HG03460 (cell line): ENCODE measurements around the gene STXBP2.

Experiments
- ATAC-seq: cut with Tn5 transposase; IDR thresholded peaks from one replicate; pipeline ENCODE4 v1.9.1; 2021; ENCODE audit not compliant: unreplicated experiment

The STXBP2 gene

GRCh38 chr19:7636691-7637373 lies at the start of gene STXBP2:
TSS of gene STXBP2 (plus strand) at chr19:7637110. CDS start at chr19:7637150, 40 bp downstream.
- ATAC-seq: peak; percentile 56

DNA sequence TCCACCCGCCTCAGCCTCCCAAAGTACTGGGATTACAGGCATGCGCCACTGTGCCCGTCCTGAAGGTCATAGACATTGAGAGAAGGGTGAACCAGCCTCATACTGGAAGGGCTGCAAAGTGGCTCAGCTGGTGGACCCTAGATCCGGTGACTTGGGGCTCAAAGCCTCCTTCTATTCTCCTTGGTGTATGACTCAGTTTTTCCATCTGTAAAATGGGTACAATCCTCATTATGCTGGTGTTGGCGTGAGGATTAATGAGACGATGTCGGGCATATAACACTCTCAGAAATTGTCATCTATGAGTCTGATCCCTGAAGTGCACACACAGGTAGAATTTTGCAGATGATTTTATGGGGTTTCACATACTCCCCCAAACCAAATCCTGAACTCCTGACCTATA lies 47.1 kb upstream of the STXBP2 start:
- ATAC-seq: no peak

GRCh38 chr19:7590256-7590655 lies 46.7 kb upstream of the STXBP2 start:
- ATAC-seq: no peak

DNA sequence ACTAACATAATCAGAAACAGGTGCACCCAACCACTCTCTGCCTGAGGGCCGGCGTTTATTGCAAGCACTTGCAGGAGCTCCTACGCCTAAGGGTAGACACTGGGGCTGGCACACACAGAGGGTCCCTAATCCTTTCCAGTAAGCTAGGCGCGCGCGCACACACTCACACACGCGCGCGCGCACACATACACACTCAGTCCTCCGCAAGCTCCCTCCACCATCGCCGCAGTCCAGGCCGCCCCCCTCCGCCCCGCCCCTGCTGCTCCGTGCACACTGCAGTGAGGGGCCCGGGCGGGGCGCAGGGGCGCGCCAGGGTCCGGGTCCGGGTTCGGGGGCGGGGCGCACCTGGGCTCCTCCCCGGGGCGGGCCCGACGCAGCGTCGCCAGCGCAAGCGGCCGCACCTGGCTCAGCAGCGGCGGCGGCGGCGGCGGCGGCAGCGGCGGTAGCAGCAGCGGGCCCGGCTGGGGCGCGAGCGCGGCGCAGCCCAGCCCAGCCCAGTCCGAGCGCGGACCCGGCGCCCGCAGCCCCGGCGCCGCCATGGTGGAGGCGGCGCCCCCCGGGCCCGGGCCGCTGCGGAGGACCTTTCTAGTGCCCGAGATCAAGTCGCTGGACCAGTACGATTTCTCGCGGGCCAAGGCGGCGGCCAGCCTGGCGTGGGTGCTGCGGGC lies 41.3 kb upstream of the STXBP2 start, which contains the start of gene CAMSAP3:
CAMSAP3 (plus strand) TSS at position 398 of the 668 bp plus-strand sequence; CDS start at position 538, 140 bp downstream.
- no peak for ATAC-seq

DNA sequence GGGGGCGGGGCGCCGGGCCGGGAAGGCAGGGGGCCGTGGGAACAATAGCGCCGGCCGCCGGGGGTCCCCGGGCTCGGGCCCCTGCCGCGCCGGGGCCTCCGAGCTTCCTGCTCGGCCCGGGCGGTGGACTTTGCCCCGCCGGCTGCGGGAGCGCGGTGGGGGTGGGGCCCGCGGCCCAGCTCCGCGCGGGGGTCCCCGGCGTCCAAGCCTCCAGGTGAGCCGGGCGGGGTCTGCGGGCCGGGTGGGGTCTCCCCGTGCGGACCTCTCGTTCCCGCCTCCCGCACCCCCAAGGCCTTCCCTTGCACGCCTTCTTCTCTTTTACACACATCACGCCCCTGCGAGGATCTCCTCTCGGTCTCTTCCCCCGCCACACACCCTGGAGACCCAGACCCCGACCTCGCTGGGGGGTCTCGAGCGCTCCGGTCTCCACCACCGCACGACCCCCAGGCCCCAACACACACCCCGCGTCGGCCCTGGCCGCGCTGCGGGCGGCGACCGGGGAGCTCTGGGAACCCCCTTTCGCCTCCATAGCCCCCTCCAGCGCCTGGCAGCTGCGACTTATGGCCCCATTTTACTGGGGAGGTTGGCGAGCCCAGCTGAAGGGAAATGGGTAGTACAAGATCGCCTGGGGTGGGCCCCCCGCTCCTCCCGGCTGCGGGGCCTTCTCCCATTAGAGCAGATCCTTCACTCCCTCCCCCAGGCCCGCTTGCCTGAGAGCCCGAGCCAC lies 40.5 kb upstream of the STXBP2 start:
- no peak for ATAC-seq

GRCh38 chr19:7597689-7598088 lies 39.2 kb upstream of the STXBP2 start:
- ATAC-seq: no peak

GRCh38 chr19:7598180-7598579 lies 38.7 kb upstream of the STXBP2 start:
- no peak for ATAC-seq

DNA sequence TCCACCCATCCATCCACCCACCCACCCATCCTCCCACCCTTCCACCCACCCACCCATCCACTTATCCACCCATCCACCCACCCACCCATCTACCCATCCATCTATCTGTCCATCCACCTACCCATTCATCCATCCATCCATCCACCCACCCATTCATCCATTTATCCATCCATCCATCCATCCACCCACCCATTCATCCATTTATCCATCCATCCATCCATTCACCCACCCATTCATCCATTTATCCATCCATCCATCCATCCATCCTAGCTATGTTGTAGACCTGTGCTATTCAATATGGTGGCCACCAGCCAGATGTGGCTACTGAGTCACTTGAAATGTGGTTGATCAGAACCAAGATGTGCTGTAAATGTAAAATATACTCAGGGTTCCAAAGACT lies 36.2 kb upstream of the STXBP2 start:
- ATAC-seq: no peak

DNA sequence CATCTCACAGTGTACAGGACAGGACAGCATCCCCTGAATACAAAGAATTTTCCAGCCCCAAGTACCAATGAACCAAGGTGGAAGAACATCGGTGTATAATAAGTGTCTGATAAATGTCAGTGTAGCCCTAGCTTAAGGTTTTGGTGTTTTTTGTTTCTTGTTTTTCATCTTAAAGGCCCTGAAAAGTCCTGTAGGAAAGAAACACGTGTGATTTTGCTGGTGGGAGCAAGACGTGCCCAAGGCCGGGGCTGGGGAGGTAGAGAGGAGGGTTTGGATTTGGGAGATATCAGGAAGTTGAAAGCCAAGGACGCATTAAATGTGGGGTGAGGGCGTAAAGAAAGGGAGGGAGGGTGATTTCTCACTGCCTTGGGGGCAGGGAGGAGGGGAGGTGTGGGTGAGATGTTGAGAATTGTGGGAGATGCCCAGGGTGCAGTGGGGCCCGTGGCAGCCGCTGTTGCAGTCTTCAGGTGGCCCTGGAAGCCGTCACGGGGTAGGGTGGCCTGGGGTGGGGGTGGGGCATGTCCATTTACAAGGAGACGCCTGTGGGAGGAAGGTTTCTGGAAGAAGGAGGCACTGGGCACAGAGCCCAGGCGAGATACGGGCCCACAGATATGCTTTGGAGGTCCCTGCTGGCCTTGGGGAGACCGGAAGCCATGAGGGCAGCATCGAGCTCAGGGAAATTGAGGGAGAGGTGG lies 34.5 kb upstream of the STXBP2 start:
- ATAC-seq: no peak

- ATAC-seq: no peak
Observed at GRCh38 chr19:7602935-7603497, 33.9 kb upstream of the STXBP2 start.

- ATAC-seq: no peak
Observed at GRCh38 chr19:7603919-7604318, 33.0 kb upstream of the STXBP2 start.

GRCh38 chr19:7605490-7606222 lies 31.3 kb upstream of the STXBP2 start:
- ATAC-seq: no peak

- ATAC-seq: no peak
Observed at GRCh38 chr19:7606289-7606688, 30.6 kb upstream of the STXBP2 start.

DNA sequence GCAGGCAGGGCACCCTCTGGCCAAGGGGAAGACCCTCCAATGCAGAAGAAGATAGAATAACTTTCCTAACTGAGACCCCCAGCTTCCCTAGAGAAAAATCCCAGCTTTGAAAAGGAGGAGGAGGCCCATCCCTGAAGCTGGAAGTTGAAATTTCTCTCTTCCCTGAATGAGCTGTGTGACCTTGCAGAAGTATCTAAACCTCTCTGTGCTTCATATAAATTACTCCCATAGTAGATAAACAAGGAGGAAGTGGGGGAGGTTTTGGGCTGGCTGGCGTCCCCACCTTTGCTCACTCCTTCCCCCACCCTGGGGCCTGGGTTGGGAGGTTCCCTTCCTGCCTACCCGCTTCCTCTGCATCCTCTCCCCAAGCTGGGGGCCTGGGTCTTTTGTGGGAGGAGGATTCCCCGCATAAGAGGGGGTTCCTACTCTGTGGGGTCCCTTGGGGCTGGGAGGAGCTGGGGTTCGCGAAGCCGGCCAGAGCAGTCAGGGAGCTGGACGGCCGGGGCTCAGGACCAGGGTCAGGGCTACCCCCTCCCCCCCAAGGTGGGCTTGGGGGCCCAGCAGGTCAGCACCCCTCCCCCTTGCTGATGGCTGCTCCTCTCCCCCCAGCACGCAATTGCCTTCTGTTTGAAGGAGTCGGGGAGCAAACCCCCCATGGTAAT lies 29.6 kb upstream of the STXBP2 start:
- ATAC-seq: no peak

DNA sequence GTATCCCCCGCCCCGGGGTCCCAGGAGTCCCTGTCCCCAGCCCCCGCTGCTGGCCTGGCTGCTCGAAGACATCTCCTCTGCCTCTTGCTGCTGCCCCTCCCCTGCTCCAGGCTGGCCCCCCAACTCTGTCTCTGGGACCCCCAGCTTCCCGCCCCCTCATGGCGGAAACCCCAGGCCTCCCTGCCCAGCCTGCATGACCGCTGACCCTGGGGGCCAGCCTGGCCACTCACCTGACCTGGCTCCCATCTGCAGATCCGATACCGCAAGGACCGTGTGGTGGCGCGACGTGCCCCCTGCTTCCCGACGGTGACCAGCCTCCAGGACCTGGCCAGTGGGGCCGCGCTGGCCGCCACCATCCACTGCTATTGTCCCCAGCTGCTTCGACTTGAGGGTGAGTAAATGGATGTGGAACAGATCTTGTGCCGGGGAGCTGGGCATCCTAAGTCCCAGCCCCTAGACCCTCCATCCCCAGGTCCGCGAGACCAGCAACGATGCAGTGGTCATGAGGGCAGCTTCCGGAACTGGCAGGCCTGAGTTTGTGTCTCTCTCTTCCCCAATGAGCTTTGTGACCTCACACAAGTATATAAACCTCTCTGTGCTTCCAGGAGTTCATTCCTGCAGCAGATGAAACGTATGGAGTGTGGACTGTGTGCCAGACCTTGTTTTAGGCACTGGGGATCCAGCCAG lies 28.9 kb upstream of the STXBP2 start:
- no peak for ATAC-seq

GRCh38 chr19:7610491-7611240 lies 26.2 kb upstream of the STXBP2 start:
- ATAC-seq: no peak

- ATAC-seq: no peak
Observed at GRCh38 chr19:7611541-7612279, 25.2 kb upstream of the STXBP2 start.
